ENCODE data around the gene RPN1. TPM values are rescaled to one million over a fixed set of nuclear protein-coding genes. Genes with fewer than 3 reads are reported as not detected.
A peak's percentile ranks its signal among the peaks of the same experiment; 100 is the strongest.
"Not testable (repeated sequence)": the region's sequence is repeated elsewhere in the genome, so short reads cannot be mapped to it uniquely, and the experiment has no call there.

RPN1 gene
- total RNA-seq, 1 donor, result 473 TPM

DNA sequence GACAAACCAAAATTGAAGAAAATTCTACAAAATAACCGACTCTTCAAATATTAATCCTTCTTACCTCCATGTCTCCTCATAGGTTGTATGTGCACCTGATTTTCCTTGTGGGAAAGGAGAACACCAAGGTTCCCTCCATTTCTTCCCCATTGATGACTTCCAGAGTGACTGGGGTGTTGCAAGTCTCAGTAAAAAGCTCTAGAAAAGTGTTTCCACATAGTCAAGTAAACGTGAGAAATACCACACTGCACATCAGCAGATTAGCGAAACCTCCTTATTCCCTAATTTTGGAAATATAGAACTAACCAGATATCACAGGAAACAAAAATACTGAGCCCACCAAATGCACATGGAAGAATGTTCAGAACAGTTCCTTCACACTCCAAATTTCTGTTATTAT is 4.9 kb upstream of the RPN1 start:
- Histone ChIP-seq H3K27me3 (ENCODE audit: insufficient read depth, low read length) (no peaks in the 10 kb centered on the region), H4K20me1 (ENCODE audit: insufficient read depth, low read length) (no peaks in the 10 kb centered on the region), H3K4me2 (ENCODE audit: insufficient read depth, low read length) (no peak overlapping the region), H3K4me1 (ENCODE audit: insufficient read depth, low read length) (no peaks in the 10 kb centered on the region), H3K36me3 (ENCODE audit: insufficient read depth, low read length) (no peaks in the 10 kb centered on the region), H3K4me3 (ENCODE audit: insufficient read depth, low read length) (no peak overlapping the region), H3K27ac (ENCODE audit: low read depth, low read length) (no peak overlapping the region), H3K9me3 (ENCODE audit: low read depth, low read length) (no peaks in the 10 kb centered on the region), H2AFZ (ENCODE audit: low read length) (no peak overlapping the region), H3K79me2 (ENCODE audit: insufficient read depth, low read length) (peaks cover 1% of the 10 kb centered on the region)
- no peak for DNase-seq (ENCODE audit: insufficient read length, low spot score, missing footprints)
- TF ChIP-seq, protein P1, sequence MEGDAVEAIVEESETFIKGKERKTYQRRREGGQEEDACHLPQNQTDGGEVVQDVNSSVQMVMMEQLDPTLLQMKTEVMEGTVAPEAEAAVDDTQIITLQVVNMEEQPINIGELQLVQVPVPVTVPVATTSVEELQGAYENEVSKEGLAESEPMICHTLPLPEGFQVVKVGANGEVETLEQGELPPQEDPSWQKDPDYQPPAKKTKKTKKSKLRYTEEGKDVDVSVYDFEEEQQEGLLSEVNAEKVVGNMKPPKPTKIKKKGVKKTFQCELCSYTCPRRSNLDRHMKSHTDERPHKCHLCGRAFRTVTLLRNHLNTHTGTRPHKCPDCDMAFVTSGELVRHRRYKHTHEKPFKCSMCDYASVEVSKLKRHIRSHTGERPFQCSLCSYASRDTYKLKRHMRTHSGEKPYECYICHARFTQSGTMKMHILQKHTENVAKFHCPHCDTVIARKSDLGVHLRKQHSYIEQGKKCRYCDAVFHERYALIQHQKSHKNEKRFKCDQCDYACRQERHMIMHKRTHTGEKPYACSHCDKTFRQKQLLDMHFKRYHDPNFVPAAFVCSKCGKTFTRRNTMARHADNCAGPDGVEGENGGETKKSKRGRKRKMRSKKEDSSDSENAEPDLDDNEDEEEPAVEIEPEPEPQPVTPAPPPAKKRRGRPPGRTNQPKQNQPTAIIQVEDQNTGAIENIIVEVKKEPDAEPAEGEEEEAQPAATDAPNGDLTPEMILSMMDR (IDR thresholded peaks at IDR 0.05; ENCODE audit: extremely low read depth, low read depth, low read length), result no peak

GRCh38 chr3:128653993-128654805 is 3.6 kb upstream of the RPN1 start:
- H3K36me3 ChIP-seq (ENCODE audit: insufficient read depth, low read length); DNase-seq (ENCODE audit: insufficient read length, low spot score, missing footprints); H3K27ac ChIP-seq (ENCODE audit: low read depth, low read length); H3K9me3 ChIP-seq (ENCODE audit: low read depth, low read length); H3K27me3 ChIP-seq (ENCODE audit: insufficient read depth, low read length); H3K4me1 ChIP-seq (ENCODE audit: insufficient read depth, low read length); H4K20me1 ChIP-seq (ENCODE audit: insufficient read depth, low read length): not testable (repeated sequence)
- Histone ChIP-seq H2AFZ (ENCODE audit: low read length) (peak overlapping the region; percentile 97), H3K4me2 (ENCODE audit: insufficient read depth, low read length) (peak overlapping the region; percentile 91), H3K4me3 (ENCODE audit: insufficient read depth, low read length) (peak overlapping the region; percentile 72), H3K79me2 (ENCODE audit: insufficient read depth, low read length) (peaks cover 14% of the 10 kb centered on the region)

GRCh38 chr3:128653383-128653992 is 2.9 kb upstream of the RPN1 start:
- H3K27ac ChIP-seq (ENCODE audit: low read depth, low read length); H3K4me1 ChIP-seq (ENCODE audit: insufficient read depth, low read length); H3K4me3 ChIP-seq (ENCODE audit: insufficient read depth, low read length); H3K27me3 ChIP-seq (ENCODE audit: insufficient read depth, low read length); DNase-seq (ENCODE audit: insufficient read length, low spot score, missing footprints); H3K36me3 ChIP-seq (ENCODE audit: insufficient read depth, low read length); H3K9me3 ChIP-seq (ENCODE audit: low read depth, low read length): not testable (repeated sequence)
- H3K4me2 ChIP-seq (ENCODE audit: insufficient read depth, low read length), result peak overlapping the region; percentile 91
- peaks cover 14% of the 10 kb centered on the region for H4K20me1 ChIP-seq (ENCODE audit: insufficient read depth, low read length)
- peaks cover 21% of the 10 kb centered on the region for H3K79me2 ChIP-seq (ENCODE audit: insufficient read depth, low read length)
- H2AFZ ChIP-seq (ENCODE audit: low read length), result peak overlapping the region; percentile 97

DNA sequence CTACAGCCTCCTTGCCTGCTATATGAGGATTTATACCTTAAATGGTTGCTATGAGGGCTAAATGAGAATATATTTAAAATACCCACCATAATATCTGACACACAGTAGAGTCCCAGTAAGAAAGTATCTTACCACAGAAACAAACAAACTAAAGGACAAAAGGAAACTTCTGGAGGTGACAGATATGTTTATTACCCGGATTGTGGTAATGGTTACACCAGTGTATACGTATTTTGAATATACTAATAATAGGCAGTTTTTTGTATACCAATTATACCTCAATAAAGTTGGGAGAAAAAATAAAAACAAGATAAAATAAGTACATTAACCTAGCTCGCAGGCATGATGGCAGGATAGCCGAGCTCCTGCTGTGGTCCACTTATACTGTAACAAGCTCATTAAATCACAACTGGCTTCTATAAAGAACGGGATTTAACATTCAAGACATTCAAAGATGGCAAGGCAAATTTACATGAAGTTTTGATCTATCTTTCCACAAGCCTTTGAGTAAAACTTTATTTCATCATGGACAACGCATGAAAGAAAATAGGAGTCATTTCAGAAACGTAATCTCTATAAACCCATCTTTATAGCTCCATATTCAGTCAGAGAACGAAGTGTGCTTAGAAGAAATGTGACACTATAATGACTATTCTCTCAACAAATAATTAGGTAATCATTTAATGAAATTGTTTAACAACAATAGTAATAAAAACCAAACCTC is 1.5 kb downstream of the RPN1 start:
- DNase-seq (ENCODE audit: insufficient read length, low spot score, missing footprints), result peak; percentile 42
- Histone ChIP-seq H2AFZ (ENCODE audit: low read length) (no peak overlapping the region), H3K36me3 (ENCODE audit: insufficient read depth, low read length) (peaks cover 8% of the 10 kb centered on the region), H4K20me1 (ENCODE audit: insufficient read depth, low read length) (peaks cover 36% of the 10 kb centered on the region), H3K27me3 (ENCODE audit: insufficient read depth, low read length) (no peaks in the 10 kb centered on the region), H3K4me2 (ENCODE audit: insufficient read depth, low read length) (peak overlapping the region; percentile 93), H3K27ac (ENCODE audit: low read depth, low read length) (peak overlapping the region; percentile 96), H3K79me2 (ENCODE audit: insufficient read depth, low read length) (peaks cover 65% of the 10 kb centered on the region), H3K9me3 (ENCODE audit: low read depth, low read length) (no peaks in the 10 kb centered on the region), H3K4me1 (ENCODE audit: insufficient read depth, low read length) (peaks cover 6% of the 10 kb centered on the region), H3K4me3 (ENCODE audit: insufficient read depth, low read length) (peak overlapping the region; percentile 100)
- TF ChIP-seq, protein P1 (IDR thresholded peaks at IDR 0.05; ENCODE audit: extremely low read depth, low read depth, low read length), result no peak

All from osteoblast (primary cell).